Cardiac muscle cell (in vitro differentiated cells and primary cell): Measurements from ENCODE around the gene FOXO6. TPM values are rescaled to one million over a fixed set of nuclear protein-coding genes. Genes with fewer than 3 reads are reported as not detected.

Experiments
- DNase-seq, 2 donors: peaks; one replicate each; pipeline versions ENCODE4 v3.0.0 to v3.0.0-alpha.2; 2010 to 2017; ENCODE audit warnings: low read depth in 1 of 2, low spot score in 1 of 2
- H3K27ac ChIP-seq: fragments of 200-600 bp; sonication (generic); 2 replicates; pipeline ENCODE4 v1.5.1; 2016
- H3K27me3 ChIP-seq: fragments of 200-600 bp; sonication (generic); 2 replicates; pipeline ENCODE4 v1.6.0; 2016; ENCODE audit warnings: control low read depth
- H3K36me3 ChIP-seq: fragments of 200-600 bp; sonication (generic); 2 replicates; pipeline ENCODE4 v1.5.1; 2016; ENCODE audit warnings: control low read depth
- H3K4me1 ChIP-seq: fragments of 200-600 bp; sonication (generic); 2 replicates; pipeline ENCODE4 v1.8.1; 2017; ENCODE audit warnings: low read depth, mild to moderate bottlenecking, mixed run types
- H3K4me3 ChIP-seq: fragments of 200-600 bp; sonication (generic); 2 replicates; pipeline ENCODE4 v1.5.1; 2016; ENCODE audit warnings: mild to moderate bottlenecking
- H3K9me3 ChIP-seq: fragments of 200-600 bp; sonication (generic); 2 replicates; pipeline ENCODE4 v1.5.1; 2017; ENCODE audit warnings: low read depth, mild to moderate bottlenecking, control low read depth
- polyA plus RNA-seq: library from polyadenylated mRNA; unstranded; fragments of >200 nt; fragmentation: Nextera tagmentation; extraction: Ambion mirVana; gene quantifications from 2 replicates; pipeline ENCODE4 v1.2.1, GENCODE V29; 2016
- total RNA-seq: library from RNA; depleted of rRNA; stranded (reverse); fragments of >200 nt; gene quantifications from 2 replicates; pipeline ENCODE4 v1.2.3, GENCODE V29; 2016
- TF ChIP-seq, protein P1 (sequence below): IDR thresholded peaks from 2 replicates; pipeline ENCODE4 v1.5.1; 2012; ENCODE audit warnings: low read depth, mild to moderate bottlenecking, low read length

FOXO6 gene
- total and polyA plus RNA-seq, 2 experiments from 2014 or later = 10.7 to 18.2 TPM

DNA sequence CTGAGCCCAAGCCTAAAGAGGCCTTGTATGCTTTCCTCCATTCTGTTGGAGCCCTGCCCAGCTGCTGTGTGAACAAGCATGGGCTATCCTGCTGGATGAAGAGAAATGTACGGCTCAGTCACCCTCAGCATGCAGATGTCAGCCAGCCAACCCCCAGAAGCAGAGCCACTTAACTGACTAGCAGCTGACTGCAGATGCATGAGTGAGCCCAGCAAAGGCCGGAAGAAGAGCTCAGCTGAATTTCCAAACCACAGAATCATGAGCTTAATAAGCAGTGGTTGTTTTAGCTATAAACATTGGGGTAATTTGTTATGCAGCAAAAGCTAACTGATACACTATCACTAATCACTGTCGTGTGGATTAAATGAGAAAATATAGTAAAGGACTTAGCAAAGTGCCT lies 39.0 kb downstream of the FOXO6 start:
- H3K27ac ChIP-seq = no peak overlapping the region
- no peaks in the 10 kb centered on the region for H3K27me3 ChIP-seq
- no peak overlapping the region for H3K4me3 ChIP-seq
- H3K9me3 ChIP-seq = no peaks in the 10 kb centered on the region
- H3K4me1 ChIP-seq = peaks cover 33% of the 10 kb centered on the region
- no peaks in the 10 kb centered on the region for H3K36me3 ChIP-seq
- TF ChIP-seq, protein P1, sequence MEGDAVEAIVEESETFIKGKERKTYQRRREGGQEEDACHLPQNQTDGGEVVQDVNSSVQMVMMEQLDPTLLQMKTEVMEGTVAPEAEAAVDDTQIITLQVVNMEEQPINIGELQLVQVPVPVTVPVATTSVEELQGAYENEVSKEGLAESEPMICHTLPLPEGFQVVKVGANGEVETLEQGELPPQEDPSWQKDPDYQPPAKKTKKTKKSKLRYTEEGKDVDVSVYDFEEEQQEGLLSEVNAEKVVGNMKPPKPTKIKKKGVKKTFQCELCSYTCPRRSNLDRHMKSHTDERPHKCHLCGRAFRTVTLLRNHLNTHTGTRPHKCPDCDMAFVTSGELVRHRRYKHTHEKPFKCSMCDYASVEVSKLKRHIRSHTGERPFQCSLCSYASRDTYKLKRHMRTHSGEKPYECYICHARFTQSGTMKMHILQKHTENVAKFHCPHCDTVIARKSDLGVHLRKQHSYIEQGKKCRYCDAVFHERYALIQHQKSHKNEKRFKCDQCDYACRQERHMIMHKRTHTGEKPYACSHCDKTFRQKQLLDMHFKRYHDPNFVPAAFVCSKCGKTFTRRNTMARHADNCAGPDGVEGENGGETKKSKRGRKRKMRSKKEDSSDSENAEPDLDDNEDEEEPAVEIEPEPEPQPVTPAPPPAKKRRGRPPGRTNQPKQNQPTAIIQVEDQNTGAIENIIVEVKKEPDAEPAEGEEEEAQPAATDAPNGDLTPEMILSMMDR = no peak
- peak in 1 of 2 donors; percentile 28 for DNase-seq

DNA sequence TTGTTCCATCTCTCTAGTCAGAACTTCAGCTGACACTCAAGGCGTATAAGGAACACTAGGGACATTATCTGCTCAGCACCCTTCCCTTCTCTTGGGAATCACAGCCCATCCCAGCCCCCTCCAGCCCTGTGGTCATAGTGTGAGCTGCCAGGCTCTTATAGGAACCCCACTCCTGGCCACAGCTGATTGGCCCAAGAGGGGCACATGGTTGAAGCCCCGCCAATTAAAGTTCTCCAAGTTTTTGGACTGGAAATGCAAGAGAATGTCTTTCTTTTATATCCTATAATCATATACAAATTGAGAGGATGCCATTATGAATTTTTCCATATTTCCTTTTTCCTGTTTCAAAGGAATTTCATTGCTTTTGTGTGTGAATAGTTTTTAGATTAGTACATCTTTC lies 40.7 kb downstream of the FOXO6 start:
- H3K27me3 ChIP-seq = no peaks in the 10 kb centered on the region
- DNase-seq = no peak
- no peak overlapping the region for H3K27ac ChIP-seq
- H3K36me3 ChIP-seq = no peaks in the 10 kb centered on the region
- H3K4me1 ChIP-seq = peaks cover 20% of the 10 kb centered on the region
- TF ChIP-seq, protein P1 = no peak
- H3K9me3 ChIP-seq = no peaks in the 10 kb centered on the region
- H3K4me3 ChIP-seq = no peak overlapping the region

DNA sequence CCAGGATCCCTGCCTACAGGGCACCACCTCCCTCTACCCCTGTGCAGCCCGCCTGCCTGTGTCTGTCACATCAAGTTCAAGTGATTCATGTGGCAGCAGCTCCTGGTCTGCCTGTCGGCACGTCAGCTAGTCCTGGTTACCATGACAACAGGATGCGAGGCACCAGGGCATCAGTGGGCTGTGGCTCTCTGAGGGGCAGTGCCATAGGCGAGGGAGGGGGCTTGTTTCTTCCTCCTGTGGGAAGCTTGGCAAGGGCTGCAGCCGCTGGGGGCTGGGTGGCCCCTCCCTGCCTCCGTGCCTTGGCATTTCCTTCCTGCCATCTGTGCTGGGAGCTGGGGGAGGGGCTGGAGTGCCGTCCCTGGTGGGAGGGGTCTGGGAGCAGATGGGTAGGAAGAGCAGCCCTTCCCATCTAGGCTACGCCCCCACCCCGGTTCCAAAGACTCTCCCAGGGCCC lies 43.1 kb downstream of the FOXO6 start:
- H3K27ac ChIP-seq = no peak overlapping the region

DNA sequence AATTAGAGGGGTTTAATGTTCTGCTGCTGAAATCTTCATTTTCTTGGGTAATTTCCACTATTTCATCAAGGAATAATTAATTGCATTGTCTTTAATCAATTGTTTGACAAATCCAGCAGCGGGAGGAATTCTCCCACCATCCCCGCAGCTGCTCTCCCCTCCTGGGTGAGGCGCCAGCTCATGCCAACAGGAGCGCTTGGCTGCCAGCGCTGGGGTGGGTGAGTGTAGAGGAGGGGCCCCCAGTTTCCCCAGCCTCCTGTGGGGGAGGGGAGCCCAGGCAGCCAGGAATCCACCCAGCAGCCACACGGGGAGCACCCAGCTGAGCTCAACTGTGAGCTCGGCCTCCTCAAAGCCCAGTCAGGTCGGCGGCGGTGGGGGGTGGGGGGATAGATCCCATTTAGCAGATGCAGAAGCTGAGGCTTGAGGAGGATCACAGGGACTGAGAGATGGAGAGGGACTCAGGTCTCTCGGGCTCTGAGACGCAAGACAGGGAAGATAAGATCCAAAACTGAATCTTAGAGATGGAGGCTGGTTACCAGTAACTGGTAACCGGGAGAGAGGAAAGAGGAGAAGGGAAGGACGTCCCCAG lies 46.5 kb downstream of the FOXO6 start:
- Histone ChIP-seq H3K27me3 (no peaks in the 10 kb centered on the region), H3K27ac (no peak overlapping the region), H3K36me3 (no peaks in the 10 kb centered on the region), H3K9me3 (no peaks in the 10 kb centered on the region), H3K4me3 (no peak overlapping the region), H3K4me1 (peaks cover 4% of the 10 kb centered on the region)
- TF ChIP-seq, protein P1 = no peak
- DNase-seq = no peak

More for the DNA sequence above, 43.1 kb downstream of the FOXO6 start:
- Histone ChIP-seq H3K4me1 (peaks cover 4% of the 10 kb centered on the region), H3K36me3 (no peaks in the 10 kb centered on the region), H3K27me3 (no peaks in the 10 kb centered on the region), H3K9me3 (no peaks in the 10 kb centered on the region), H3K4me3 (no peak overlapping the region)
- TF ChIP-seq, protein P1 = no peak
- peak; percentile 53 to 56 for DNase-seq

DNA sequence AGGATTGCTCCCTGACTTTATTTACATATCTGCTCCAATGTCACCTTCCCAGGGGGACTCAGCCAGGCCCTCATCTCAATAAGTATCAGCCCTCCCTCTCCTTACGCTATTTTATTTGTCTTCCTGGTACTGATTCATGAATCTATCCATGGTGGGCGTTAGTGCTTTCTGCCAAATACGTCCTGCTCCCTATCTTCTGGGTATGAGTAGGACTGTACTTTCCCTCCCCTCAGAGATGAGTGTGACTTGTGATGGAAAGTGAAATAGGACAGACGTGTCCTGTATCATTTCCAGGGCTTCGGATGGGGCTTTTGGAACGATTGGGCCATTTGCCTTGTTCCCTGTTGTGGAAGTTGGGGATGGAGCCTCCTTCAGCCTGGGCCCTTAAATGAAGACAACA lies 47.5 kb downstream of the FOXO6 start:
- H3K4me3 ChIP-seq = no peak overlapping the region
- no peaks in the 10 kb centered on the region for H3K9me3 ChIP-seq
- H3K4me1 ChIP-seq = peaks cover 11% of the 10 kb centered on the region
- no peaks in the 10 kb centered on the region for H3K27me3 ChIP-seq
- TF ChIP-seq, protein P1 = no peak
- H3K27ac ChIP-seq = no peak overlapping the region
- DNase-seq = no peak
- no peaks in the 10 kb centered on the region for H3K36me3 ChIP-seq
